ENCODE data around the gene ATP5MC2. TPM values are rescaled to one million over a fixed set of nuclear protein-coding genes. Genes with fewer than 3 reads are reported as not detected.
"Not testable (repeated sequence)": the region's sequence is repeated elsewhere in the genome, so short reads cannot be mapped to it uniquely, and the experiment has no call there.

The ATP5MC2 gene
- total RNA-seq, 1 donor from 2014 or later = 246 TPM

DNA sequence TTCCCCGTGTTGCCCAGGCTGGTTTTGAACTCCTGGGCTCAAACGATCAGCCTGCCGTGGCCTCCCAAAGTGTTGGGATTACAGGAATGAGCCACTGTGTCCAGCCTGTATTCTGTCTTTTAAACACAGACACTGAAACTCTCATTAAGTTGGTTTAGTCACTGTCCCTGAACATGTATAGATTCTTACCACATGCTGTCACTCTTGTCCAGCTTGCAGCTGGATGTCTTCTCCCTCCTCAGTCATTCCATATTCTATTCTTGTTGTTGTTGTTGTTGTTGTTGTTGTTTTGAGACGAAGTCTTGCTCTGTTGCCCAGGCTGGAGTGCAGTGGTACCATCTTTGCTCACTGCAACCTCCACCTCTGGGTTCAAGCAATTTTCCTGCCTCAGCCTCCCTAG, 12.3 kb upstream of the ATP5MC2 start:
- no peak for ATAC-seq

DNA sequence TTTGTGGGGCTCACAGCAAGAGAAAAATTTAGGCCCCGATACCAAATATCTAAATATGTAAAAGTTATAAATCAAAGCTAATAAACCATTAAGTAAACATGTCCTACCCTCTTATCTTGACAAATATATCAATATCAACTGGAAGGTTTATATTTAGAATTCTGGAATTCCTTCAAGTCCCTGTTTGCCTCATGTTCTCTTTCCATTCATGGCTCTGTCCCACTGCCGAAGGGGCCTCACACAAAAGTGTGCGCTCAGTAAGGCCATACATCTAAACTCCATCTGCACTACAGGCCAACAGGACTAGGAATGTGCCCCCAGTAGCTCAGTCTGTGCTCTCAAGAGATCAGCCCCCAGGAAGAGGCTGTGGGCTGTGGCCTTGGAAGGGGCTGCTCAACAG, 10.6 kb upstream of the ATP5MC2 start:
- no peak for ATAC-seq

DNA sequence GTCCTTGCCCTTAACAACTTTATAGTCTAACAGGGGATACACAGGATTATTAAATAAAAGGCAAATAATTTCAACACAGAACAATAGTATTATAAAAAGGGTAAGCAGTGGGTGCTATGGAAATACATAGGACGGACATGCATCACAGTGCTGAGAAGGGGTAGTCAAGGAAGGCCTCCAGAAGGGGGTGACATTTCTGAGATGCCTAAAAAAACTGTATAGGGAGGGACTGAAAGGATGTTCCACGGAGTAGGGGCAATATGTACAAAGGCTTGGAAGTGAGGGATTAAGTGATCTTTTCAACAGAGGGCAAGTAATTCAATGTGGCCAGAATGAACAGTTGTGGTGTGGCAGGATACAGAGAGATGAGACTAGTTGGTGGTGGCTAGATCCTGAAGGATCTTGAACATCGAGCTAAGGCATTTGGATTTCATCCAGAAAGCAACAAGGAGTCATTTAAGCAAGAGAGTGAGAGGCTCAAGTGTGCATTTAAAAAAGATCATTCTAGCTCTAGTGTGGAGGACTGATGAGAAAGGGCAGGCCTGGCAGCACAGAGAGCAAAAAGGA, 8.9 kb upstream of the ATP5MC2 start:
- ATAC-seq = no peak

DNA sequence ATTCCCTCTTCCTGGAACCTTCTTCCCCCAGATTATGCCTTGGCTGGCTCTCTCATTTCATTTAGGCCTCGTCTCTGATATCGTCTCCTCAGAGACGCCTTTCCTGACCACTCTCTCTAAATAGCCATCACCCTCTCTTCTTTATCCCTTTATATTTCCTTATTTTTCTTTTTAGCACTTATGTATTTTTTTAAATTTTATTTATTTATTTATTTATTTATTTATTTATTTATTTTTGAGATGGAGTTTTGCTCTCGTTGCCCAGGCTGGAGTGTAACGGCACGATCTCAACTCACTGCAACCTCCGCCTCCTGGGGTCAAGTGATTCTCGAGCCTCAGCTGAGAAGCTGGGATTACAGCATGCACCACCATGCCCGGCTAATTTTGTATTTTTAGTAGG, 8.1 kb upstream of the ATP5MC2 start:
- ATAC-seq = no peak

DNA sequence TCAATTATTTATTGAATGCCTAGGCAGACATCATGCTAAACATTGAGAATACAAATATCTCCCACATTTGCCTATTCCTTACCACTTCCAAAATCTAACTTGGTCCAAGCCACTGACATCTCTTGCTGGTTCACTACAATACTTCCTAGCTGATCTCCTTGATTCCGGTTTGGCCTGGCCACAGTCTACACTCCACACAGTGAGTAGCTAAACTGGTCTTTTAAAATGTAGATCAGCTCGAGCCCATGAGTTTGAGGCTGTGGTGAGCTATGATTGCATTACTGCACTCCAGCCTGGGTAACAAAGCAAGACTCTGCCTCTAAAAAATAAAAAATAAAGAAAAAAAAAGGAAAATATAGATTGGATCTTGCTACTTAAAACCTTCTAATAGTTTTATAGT, 7.6 kb upstream of the ATP5MC2 start:
- ATAC-seq = no peak

DNA sequence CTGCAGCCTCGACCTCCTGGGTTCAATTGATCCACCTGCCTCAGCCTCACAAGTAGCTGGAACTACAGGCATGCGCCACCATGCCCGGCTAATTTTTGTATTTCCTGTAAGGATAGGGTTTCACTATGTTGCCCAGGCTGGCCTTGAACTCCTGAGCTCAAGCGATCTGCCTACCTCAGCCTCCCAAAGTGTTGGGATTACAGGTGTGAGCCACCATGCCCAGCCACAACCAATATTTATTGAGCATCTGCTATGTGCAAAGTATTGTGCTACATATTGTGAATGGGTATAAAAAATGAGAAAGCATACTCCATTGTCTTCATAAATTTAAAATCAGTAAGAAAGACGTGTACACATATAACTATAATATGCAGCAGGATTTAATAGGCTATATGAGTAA, 4.2 kb upstream of the ATP5MC2 start:
- ATAC-seq = not testable (repeated sequence)

DNA sequence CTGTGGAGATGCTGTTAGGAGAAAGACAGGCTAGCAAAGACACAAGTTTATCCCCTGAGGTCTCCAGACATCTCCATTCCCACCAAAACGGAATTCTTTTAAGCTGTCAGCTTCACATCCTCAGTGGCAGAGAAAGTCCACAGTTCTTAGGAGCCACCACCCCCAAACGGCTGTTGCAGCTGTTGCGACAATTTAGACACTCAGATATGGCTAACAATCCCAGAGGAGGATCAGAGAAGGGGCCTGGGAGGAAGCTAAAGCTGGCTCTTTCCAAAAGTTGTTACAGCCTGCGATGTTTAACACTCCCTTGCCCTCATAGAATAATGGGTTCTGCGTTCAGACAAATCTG, 1.9 kb upstream of the ATP5MC2 start:
- no peak for ATAC-seq

DNA sequence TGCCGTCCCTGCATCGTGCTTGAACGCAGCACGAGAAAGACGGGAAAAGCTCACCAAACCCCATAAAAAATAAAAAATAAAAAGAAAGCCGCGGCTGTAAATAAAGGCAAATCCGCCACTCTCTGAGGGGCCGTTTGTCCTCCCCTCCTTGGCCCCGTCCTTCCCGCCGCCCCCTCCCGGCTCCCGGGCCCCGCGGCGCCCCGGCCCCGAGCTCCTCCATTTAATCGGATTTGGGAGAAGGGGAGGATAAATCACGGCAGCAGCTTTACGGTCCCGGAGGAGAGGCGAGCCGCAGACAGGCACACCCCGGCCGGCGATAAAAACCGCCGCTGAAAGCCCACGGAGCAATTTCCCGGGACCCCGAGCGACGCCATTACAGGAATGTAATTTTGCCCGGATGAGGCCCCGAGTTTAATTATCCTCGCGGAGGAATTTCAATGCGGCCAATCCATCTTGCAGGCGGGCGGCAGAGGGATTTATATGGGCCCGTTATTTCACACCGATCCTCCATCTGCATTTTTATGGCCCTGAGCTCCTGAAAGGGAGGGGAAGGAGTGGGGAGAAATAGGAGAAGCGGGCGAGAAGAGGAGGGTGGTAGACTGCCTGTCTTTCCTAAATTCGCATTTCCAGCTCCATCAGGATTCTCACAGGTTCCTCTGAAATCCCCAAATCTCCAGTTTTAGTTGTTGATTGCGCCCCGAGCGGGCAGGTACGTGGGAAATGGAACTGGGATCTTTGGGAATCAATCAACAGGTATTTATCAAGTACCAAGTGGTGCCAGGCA, 1.3 kb upstream of the ATP5MC2 start:
- ATAC-seq = no peak

DNA sequence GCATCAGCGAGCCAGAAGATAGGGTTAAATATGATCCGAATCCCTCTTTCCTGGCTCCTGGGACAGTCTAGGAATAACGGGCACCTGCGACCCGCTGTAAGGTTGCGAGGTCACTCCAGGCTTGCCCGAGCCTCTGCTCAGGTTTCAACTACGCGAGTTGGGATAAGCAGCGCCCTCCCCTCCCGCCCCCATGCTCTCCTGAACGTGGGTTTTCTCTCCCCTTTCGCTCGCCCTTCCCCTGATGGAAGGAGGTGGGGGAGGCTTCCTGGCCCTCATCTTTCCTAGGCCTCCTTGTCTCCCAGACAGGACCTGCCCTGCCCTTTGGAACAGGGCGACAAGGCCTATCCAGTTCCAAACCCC, 753 bp upstream of the ATP5MC2 start:
- peak; percentile 4 for ATAC-seq

DNA sequence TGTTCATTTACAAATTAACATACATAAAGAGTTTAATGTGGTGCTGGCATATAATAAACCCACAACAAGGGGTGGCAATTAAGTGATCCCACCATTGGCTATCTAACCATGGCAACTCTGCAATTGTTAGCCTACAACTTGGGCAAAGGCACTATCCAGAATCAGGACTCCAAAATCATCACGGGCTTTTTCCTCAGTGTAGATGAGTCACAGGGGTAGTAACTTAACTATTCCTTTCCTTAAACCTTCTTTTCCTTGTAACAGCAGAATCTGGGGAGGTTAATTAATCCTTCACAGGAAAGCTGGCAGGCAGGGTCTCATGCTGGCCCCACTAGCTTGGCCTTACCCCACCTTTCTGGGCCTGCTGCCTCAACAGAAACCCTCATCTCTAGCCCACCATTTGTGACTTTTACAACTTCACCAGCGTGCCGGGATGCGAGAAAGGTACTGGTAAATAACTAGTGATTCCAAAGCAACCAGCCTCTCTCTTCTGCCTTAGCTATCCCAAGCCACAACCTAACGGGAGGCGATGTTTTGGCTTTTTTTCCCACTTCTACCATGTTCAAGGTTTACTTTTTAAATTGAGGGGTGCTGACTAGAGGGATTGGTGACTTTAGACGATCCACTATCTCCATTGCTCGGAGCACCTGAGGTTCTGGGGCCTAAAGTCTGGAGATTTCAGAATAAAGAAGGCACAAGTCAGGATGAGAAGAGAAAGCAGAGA, 744 bp downstream of the ATP5MC2 start:
- ATAC-seq = no peak

DNA sequence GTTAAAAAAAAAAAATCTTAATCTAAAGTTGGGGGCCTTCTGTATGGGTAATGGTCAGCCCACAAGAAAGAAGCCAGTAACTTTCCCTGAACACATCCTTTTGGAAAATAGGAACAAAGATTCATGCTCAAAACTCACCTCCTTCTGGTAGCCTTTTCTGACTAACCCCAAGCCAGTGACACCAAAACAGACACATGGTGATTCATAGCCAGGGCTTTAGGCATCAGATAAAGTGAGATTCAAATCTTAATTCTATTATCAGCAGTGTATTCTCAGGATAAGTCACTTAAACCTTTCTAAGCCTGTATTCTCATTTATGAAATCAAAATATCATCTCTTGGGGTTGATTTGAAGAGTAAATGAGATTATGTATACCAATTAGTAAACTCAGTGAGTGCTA, 4.9 kb downstream of the ATP5MC2 start:
- no peak for ATAC-seq

DNA sequence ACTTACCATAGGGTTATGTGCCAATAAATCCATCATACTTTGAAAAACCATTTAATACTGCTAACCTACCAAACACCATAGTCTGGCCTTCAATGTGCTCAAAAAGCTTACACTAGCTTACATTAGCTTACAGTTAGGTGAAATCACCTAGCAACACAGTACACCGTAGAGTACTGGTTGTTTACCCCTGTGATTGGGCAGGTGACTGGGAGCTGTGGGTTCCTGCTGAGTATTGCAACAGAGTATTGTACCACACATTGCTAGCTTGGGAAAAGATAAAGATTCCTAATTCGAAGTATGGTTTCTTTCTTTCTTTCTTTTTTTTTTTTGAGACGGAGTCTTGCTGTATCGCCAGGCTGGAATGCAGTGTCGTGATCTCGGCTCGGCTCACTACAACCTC, 5.6 kb downstream of the ATP5MC2 start:
- ATAC-seq = no peak

DNA sequence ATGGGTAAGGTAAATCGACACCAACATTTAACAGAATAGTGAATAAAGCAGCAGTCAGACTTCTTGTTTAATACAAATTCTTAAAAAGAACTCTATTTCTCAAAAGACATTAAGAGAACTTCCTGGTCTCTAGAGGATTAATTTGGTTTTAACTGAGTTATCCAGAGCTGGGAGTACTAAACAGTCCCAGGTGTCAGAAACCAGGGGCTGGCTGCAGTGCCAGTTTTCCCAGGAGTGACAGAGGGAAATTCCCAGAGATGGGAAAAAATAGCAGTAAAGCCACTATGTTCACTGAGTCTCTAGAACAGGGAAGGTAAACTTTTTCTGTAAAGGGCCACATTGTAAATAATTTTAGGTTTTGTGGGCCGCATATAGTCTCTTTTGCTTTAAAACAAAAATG, 8.8 kb downstream of the ATP5MC2 start:
- no peak for ATAC-seq

DNA sequence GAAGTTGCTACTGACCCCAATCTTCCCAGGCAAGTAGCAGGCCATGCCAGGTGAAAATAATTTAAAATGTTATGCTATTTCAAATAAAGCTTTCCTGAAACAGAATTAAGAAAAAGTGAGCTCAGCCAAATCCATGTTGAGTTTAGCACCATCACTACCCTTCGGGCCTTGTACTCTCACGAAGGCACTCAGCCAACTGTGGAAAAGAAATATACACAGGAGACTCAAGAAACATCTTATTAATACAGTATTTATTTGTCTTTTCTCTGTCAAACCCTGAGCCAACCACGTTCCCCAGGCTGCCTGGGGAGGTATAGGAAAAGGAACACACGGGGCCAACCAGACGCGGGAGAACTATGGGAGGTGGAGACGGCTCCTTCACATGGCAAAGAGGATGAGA, 10.9 kb downstream of the ATP5MC2 start:
- no peak for ATAC-seq

DNA sequence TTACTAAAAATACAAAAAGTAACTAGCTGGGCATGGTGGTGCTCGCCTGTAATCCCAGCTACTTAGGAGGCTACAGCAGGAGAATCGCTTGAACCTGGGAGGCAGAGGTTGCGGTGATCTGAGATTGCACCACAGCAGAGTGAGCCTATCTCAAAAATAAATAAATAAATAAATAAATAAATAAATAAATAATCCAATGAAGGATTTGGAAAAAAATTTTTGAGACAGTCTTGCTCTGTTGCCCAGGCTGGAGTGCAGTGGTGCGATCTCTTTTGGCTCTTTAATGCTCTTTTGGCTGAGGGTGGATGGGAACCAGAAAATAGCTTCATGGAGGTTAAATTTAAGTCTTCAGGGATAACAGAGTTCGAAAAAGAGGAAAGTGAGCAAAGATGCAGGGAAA, 11.7 kb downstream of the ATP5MC2 start:
- no peak for ATAC-seq

DNA sequence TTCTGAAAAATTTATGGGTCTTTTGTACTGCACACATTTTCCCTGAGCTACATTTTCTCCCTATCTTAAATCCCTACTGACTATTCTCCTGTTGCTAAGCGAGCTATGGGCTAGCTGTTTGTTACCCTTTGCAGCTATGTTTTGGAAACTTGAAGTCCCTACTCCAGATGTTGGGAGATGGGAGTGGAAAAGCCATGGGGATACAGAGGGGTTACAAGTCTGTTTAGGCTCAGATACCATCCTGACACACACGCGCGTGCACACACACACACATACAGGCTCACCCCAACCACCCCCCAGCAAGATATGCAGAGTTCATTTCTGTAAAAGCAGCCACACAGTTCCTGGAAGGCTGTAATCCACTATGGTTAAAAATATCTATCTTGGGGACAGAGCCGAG, 15.8 kb downstream of the ATP5MC2 start:
- no peak for ATAC-seq

DNA sequence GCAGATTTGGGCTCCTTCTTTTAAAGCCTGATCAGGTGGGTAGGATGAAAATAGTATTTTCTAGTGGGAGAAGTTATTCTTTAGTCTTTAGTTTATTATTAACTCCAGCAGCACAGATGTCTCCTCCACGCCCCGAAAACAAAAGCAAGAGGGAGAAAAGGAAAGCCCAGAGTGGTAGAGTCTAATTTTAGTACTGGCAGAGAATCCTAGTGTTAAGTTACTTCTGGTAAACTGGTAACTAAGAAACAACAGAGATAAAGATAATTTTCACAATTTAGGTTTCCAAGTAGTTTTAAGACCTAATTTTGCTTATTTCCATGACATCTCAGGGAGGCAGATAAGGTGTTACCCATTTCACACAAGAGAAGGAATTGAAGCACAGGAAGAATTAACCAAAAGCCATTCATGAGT, 16.3 kb downstream of the ATP5MC2 start:
- no peak for ATAC-seq

DNA sequence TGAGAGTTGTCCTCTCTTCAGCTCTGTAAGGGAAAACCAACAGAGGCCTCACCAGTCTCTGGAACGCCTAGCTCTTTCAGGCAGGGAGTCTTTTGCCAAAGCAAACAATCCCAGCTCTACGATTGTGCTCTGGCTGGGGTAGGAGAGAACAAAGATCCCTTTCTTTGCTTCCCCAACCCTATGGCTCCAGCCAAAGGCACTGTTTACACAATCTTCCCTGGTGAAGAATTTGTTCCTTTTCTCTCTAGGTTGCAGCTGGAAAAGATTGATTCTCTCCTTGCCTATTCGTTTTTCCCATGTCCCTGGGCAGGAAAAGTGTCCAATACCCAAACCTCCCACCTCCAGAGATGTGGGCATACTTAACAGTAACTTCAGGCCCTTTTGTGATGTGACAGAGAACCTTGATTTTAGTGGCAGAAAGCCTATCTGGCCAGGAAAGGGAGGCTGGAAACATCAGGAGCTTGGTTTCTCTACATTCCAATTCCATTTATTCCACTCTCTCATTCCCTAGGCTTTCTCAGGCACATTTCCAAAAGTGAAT, 16.8 kb downstream of the ATP5MC2 start:
- peak; percentile 86 for ATAC-seq

DNA sequence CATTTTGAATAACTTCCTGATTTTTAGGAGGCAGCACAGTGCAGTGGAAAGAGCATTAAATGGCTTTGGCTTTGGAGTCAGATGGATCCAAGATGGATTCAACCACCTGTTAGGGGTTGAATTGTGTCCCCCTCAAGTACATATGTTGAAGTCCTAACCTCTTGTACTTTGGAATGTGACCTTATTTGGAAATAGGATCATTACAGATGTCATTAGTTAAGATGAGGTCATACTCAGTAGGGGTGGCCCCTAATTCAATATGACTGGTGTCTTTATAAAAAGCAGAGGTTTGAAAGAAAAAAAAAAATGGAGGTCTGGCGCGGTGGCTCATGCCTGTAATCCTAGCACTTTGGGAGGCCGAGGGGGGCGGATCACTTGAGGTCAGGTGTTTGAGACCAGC, 18.8 kb downstream of the ATP5MC2 start:
- no peak for ATAC-seq

DNA sequence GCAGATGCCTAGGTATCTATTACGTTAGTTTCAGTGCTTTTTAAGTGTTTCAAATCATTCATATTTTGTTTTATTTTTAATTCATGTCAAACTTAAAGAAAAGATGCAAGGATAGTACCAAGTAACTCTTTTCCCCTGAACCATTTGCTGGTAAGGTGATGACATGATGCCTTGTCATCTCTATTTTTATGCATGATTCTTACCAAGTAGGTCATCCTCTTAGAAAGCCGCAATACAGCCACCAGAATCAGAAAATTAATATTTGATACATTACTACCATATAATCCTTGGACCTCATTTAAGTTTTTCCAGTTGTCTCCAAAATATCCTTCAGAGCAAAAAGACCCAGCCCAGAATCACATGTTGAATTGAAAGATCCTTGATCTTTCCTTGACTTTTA, 22.3 kb downstream of the ATP5MC2 start:
- ATAC-seq = no peak

DNA sequence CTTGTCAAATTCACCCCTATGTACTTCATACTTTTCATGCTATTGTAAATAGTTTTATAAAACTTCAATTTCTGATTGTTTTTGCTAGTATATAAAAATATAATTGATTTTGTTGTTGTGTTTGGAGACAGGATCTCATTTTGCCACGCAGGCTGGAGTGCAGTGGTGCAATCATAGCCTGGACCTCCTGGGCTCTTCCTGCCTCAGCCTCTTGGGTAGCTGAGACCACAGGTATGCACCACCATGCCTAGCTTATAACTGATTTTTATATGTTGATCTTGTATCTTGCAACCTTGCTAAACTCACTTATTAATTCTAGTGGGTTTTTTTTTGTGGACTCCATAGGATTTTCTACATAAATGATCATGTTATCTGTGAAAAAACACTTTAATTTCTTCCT, 23.5 kb downstream of the ATP5MC2 start:
- ATAC-seq = no peak

DNA sequence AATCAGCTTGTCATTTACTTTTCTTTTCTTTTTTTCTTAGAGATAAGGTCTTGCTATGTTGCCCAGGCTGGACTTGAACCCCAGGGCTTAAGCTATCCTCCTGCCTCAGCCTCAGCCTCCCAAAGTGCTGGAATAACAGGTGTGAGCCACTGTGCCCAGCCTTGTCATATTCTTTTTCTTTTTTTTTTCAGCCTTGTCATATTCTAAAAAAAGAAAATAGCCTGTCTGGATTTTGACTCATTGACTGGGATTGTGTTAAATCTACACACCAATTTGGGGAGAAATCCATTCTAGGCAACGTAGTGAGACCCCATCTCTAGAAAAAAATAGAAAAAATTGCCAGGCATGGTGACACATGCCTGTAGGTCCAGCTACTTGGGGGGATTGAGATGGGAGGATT, 24.1 kb downstream of the ATP5MC2 start:
- ATAC-seq = no peak

DNA sequence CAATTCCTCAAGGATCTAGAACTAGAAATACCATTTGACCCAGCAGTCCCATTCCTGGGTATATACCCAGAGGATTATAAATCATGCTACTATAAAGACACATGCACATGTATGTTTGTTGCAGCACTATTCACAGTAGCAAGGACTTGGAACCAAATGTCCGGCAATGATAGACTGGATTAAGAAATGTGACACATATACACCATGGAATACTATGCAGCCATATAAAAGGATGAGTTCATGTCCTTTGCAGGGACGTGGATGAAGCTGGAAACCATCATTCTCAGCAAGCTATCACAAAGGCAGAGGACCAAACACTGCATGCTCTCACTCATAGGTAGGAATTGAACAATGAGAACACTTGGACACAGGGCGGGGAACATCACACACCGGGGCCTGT, 29.6 kb downstream of the ATP5MC2 start:
- not testable (repeated sequence) for ATAC-seq

DNA sequence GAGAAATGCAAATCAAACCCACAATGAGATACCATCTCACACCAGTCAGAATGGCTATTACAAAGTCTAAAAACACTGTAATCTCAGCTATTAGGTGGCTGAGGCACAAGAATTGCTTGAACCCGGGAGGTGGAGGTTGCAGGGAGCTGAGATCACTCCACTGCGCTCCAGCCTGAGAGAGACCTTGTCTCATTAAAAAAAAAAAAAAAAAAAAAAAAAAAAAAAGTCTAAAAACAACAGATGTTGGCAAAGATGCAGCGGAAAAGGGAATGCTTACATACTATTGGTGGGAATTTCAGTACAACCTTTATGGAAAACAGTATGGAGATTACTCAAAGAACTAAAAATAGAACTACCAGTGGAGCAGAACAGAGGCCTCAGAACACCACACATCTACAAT, 30.7 kb downstream of the ATP5MC2 start:
- no peak for ATAC-seq
